Skeletal muscle tissue (tissue), 4 donors: ENCODE data around the gene SLC8A3. TPM values are rescaled to one million over a fixed set of nuclear protein-coding genes. Genes with fewer than 3 reads are reported as not detected.

Source experiments
- H3K27ac ChIP-seq: one replicate; pipeline ENCODE4 v1.7.0; 2013; ENCODE audit warnings: mild to moderate bottlenecking, low read depth, low read length, inconsistent platforms
- H3K27me3 ChIP-seq, 3 donors: one replicate each; pipeline ENCODE4 v1.7.0; 2013; ENCODE audit warnings: low read length in 3 of 3; ENCODE audit not compliant: control insufficient read depth in 3 of 3, insufficient read depth in 3 of 3
- H3K36me3 ChIP-seq, 3 donors: one replicate each; pipeline ENCODE4 v1.7.0; 2013; ENCODE audit warnings: low read length in 3 of 3; ENCODE audit not compliant: control insufficient read depth in 3 of 3, insufficient read depth in 3 of 3
- H3K4me1 ChIP-seq, 3 donors: one replicate each; pipeline ENCODE4 v1.7.0; 2013; ENCODE audit warnings: low read length in 3 of 3, mild to moderate bottlenecking in 3 of 3; ENCODE audit not compliant: control insufficient read depth in 3 of 3, insufficient read depth in 3 of 3
- H3K4me3 ChIP-seq, 3 donors: one replicate each; pipeline ENCODE4 v1.7.0; 2013; ENCODE audit warnings: low read length in 3 of 3
- H3K9ac ChIP-seq, 3 donors: one replicate each; pipeline ENCODE4 v1.7.0; 2013; ENCODE audit warnings: low read length in 3 of 3, mild to moderate bottlenecking in 3 of 3, moderate library complexity in 2 of 3, low read depth in 1 of 3
- H3K9me3 ChIP-seq, 3 donors: one replicate each; pipeline ENCODE4 v1.7.0; 2013; ENCODE audit warnings: low read length in 3 of 3; ENCODE audit not compliant: control insufficient read depth in 3 of 3
- total RNA-seq: library from RNA; depleted of rRNA; stranded (reverse); fragments of >200 nt; gene quantifications from one replicate; pipeline ENCODE4 v1.2.3, GENCODE V29; 2014
- donor health status: Osteomylitis.

Gene SLC8A3
- total RNA-seq, 1 donor from 2014 or later: 13.0 TPM

- no peaks in the 10 kb centered on the region for H3K27me3 ChIP-seq
- H3K4me3 ChIP-seq: no peak overlapping the region
- no peak overlapping the region for H3K27ac ChIP-seq
- H3K9me3 ChIP-seq: no peaks in the 10 kb centered on the region
- no peak overlapping the region for H3K9ac ChIP-seq
- peaks cover 10 to 18% (median 13%) of the 10 kb centered on the region in 3 donors for H3K4me1 ChIP-seq
- H3K36me3 ChIP-seq: peaks cover 0 to 7% (median 0%) of the 10 kb centered on the region in 3 donors
These were observed 167.1 kb downstream of the SLC8A3 start for GRCh38 chr14:70021548-70022220.

DNA sequence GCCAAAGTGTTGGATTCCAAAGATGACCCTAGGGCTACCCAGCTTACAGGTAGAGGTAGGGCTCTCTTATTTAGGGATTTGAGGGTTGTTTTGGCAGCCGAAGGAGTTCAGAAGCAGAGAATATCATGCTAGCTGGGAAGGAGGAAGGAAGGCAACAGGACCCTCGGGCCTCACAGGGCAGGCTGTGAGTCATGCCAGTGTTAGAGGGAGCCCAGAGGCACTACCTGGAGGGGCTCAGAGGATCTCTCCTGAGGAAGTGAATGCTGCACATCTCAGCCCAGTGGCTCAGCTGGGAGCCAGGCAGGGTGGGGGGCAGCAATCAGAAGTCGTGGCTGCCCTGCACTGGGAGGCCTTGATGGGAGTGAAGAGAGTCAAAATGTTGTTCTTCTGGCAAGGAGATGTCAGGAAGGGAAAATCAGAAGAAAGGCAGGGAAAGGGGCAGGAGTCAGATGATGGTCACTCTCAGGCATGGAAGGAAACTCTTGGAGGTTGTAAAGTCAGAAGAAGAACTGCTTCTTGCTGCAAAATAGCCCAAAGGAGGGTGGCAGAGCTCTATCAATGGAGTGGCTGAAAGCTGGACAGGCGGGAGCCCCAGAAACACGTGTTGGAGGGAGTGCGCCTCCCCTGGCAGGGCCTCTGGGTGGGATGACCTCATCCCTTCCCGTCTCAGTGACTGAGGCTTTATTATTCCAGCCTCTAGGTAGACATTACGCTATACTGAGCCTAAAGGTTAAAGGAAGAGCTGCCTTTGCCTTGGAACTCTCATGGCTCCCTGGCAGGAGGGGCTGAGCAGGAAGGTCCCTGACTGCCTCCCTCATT lies 168.2 kb downstream of the SLC8A3 start:
- peaks cover 10 to 18% (median 13%) of the 10 kb centered on the region in 3 donors for H3K4me1 ChIP-seq
- H3K4me3 ChIP-seq: no peak overlapping the region
- H3K27me3 ChIP-seq: no peaks in the 10 kb centered on the region
- no peak overlapping the region for H3K27ac ChIP-seq
- peaks cover 0 to 7% (median 0%) of the 10 kb centered on the region in 3 donors for H3K36me3 ChIP-seq
- no peaks in the 10 kb centered on the region for H3K9me3 ChIP-seq
- H3K9ac ChIP-seq: no peak overlapping the region

DNA sequence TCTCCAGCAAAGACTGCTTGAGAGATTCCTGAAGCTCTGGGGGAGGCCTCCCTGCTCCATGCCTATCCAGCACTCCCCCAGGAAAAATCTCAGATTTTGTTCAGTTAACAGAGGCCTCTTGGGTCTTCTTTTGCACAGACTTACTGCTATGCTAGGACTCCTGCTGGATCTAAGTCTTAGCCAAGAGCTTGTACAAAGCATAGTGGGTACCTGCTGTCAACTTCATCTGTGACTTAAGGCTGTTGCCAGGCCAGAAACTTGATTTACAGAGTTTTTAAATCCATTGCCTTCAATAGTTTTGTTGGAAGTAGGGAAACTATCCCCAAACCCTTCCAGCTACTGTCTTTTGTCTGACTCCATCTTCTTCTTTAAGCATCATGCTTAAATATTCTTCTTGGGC lies 169.1 kb downstream of the SLC8A3 start:
- peak overlapping the region in 1 of 3 donors; percentile 59 for H3K4me3 ChIP-seq
- no peak overlapping the region for H3K9ac ChIP-seq
- no peaks in the 10 kb centered on the region for H3K27me3 ChIP-seq
- H3K36me3 ChIP-seq: peaks cover 0 to 5% (median 0%) of the 10 kb centered on the region in 3 donors
- no peaks in the 10 kb centered on the region for H3K9me3 ChIP-seq
- H3K27ac ChIP-seq: no peak overlapping the region
- H3K4me1 ChIP-seq: peaks cover 10 to 18% (median 13%) of the 10 kb centered on the region in 3 donors

DNA sequence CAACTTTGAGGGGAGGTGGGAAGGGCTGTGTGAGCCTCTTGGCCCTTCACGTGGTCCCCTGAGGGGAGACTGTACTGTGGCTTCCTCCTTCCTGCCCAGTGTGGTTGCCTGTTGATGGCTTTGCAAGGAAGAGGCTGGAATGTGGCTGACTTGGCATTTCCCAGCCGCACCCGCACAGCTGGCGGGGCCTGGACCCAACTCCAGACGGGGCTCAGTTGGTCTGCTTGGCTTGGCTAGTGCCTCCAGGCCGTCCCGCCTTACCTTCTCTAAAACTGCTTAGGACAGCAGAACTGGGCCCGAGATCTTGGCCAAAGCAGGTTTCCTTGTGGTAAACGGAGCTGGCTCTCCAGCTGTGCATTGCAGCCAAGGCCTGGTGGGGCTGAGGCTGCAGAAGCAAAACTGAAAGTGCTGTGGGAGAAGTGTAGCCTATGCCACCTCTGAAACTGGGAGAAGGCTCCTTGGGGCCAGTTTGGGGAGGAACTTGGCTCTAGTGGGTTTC lies 170.0 kb downstream of the SLC8A3 start:
- Histone ChIP-seq H3K4me3 (peak overlapping the region; percentile 57 to 69 (median 59)), H3K9ac (peak overlapping the region in 2 of 3 donors; percentile 47 to 62), H3K36me3 (peaks cover 0 to 5% (median 0%) of the 10 kb centered on the region in 3 donors), H3K4me1 (peaks cover 10 to 18% (median 13%) of the 10 kb centered on the region in 3 donors), H3K27me3 (no peaks in the 10 kb centered on the region), H3K27ac (peak overlapping the region; percentile 53), H3K9me3 (no peaks in the 10 kb centered on the region)

DNA sequence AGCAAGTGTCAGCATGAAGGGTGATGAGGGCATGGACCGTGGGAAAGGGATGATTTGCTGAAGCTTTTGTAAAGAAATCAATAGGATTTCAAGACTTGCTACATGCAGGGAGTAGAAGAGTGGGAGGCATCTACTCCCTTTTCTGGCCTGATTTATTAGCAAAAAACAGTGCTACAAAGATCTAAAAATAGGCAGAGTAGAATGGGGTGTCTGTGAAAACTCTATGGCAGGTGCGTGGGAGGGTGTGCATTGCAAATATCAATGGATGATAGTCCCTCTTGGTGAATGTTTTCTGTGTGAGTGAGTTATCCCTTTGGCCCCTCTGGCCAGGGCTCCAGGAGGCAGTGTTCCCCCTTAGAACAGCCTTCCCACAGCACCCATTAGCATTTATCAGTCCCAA lies 170.5 kb downstream of the SLC8A3 start:
- H3K27me3 ChIP-seq: no peaks in the 10 kb centered on the region
- peak overlapping the region in 1 of 3 donors; percentile 59 for H3K4me3 ChIP-seq
- H3K27ac ChIP-seq: peak overlapping the region; percentile 53
- peaks cover 0 to 2% (median 0%) of the 10 kb centered on the region in 3 donors for H3K36me3 ChIP-seq
- no peak overlapping the region for H3K9ac ChIP-seq
- H3K4me1 ChIP-seq: peaks cover 10 to 18% (median 13%) of the 10 kb centered on the region in 3 donors
- H3K9me3 ChIP-seq: no peaks in the 10 kb centered on the region

GRCh38 chr14:70014406-70015095 lies 174.2 kb downstream of the SLC8A3 start:
- Histone ChIP-seq H3K27me3 (no peaks in the 10 kb centered on the region), H3K9ac (no peak overlapping the region), H3K36me3 (peaks cover 0 to 5% (median 0%) of the 10 kb centered on the region in 3 donors), H3K9me3 (no peaks in the 10 kb centered on the region), H3K4me1 (peaks cover 10 to 17% (median 13%) of the 10 kb centered on the region in 3 donors), H3K27ac (no peak overlapping the region), H3K4me3 (no peak overlapping the region)

- Histone ChIP-seq H3K36me3 (peaks cover 0 to 5% (median 0%) of the 10 kb centered on the region in 3 donors), H3K4me3 (no peak overlapping the region), H3K4me1 (peaks cover 0 to 6% (median 1%) of the 10 kb centered on the region in 3 donors), H3K9ac (no peak overlapping the region), H3K27ac (no peak overlapping the region), H3K27me3 (no peaks in the 10 kb centered on the region), H3K9me3 (no peaks in the 10 kb centered on the region)
These were observed 175.4 kb downstream of the SLC8A3 start for GRCh38 chr14:70013271-70013873.

- no peaks in the 10 kb centered on the region for H3K9me3 ChIP-seq
- peaks cover 0 to 5% (median 0%) of the 10 kb centered on the region in 3 donors for H3K36me3 ChIP-seq
- no peaks in the 10 kb centered on the region for H3K4me1 ChIP-seq
- no peak overlapping the region for H3K27ac ChIP-seq
- H3K27me3 ChIP-seq: no peaks in the 10 kb centered on the region
- no peak overlapping the region for H3K9ac ChIP-seq
- H3K4me3 ChIP-seq: no peak overlapping the region
These were observed 177.0 kb downstream of the SLC8A3 start for GRCh38 chr14:70011708-70012107.

DNA sequence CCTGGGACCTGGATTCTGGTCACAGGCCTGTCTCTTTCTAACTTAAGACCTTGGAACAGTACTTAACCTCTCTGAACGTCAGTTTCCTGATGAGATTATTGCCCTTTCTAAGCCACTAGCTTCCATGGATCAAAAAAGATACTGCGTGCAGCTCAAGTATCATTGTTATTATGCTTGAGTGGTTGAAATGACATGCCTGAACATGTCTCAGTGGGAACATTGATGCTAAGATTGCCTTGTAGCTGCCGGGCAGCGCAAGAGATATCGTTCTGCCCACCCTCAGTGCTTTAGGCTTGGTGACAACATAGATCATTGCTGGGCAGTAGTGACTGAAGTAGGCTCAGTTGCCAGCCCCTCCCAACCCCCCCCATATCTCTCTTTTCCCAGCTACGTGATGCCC lies 177.7 kb downstream of the SLC8A3 start:
- H3K27me3 ChIP-seq: no peaks in the 10 kb centered on the region
- H3K27ac ChIP-seq: no peak overlapping the region
- H3K9ac ChIP-seq: no peak overlapping the region

More for the DNA sequence above, 177.7 kb downstream of the SLC8A3 start:
- H3K9me3 ChIP-seq: no peaks in the 10 kb centered on the region
- H3K36me3 ChIP-seq: peaks cover 0 to 5% (median 0%) of the 10 kb centered on the region in 3 donors
- H3K4me3 ChIP-seq: no peak overlapping the region
- no peaks in the 10 kb centered on the region for H3K4me1 ChIP-seq
